Islet of Langerhans (tissue), 1 donor: ENCODE measurements around the gene DLGAP5.

Experiments
- FAIRE-seq: peaks from one replicate; lab custom pipeline; 2011; peaks lifted over from hg19 to GRCh38; lab: Jason Lieb, UNC

Gene DLGAP5

GRCh38 chr14:55180006-55180405 lies 11.4 kb downstream of the DLGAP5 start:
- FAIRE-seq, result peak; percentile 53

GRCh38 chr14:55170526-55170925 lies 20.9 kb downstream of the DLGAP5 start:
- FAIRE-seq, result no peak

GRCh38 chr14:55160989-55161388 lies 30.4 kb downstream of the DLGAP5 start:
- FAIRE-seq, result peak; percentile 98

GRCh38 chr14:55158412-55158811 lies 33.0 kb downstream of the DLGAP5 start:
- FAIRE-seq, result no peak

GRCh38 chr14:55157080-55157479 lies 34.3 kb downstream of the DLGAP5 start:
- no peak for FAIRE-seq

- FAIRE-seq, result no peak
Measured at GRCh38 chr14:55153951-55154350, 37.4 kb downstream of the DLGAP5 start.

GRCh38 chr14:55152052-55152753 lies 39.2 kb downstream of the DLGAP5 start:
- FAIRE-seq, result no peak

- FAIRE-seq, result no peak
Measured at GRCh38 chr14:55151601-55152000, 39.8 kb downstream of the DLGAP5 start.

GRCh38 chr14:55146425-55146824 lies 45.0 kb downstream of the DLGAP5 start:
- FAIRE-seq, result no peak

GRCh38 chr14:55142466-55142865 lies 48.9 kb downstream of the DLGAP5 start:
- no peak for FAIRE-seq

GRCh38 chr14:55141825-55142224 lies 49.6 kb downstream of the DLGAP5 start:
- FAIRE-seq, result no peak

GRCh38 chr14:55139696-55140509 lies 51.5 kb downstream of the DLGAP5 start:
- FAIRE-seq, result no peak

- FAIRE-seq, result no peak
Measured at GRCh38 chr14:55139141-55139540, 52.2 kb downstream of the DLGAP5 start.

GRCh38 chr14:55138091-55138490 lies 53.3 kb downstream of the DLGAP5 start:
- no peak for FAIRE-seq

- FAIRE-seq, result no peak
Measured at GRCh38 chr14:55136885-55137786, 54.2 kb downstream of the DLGAP5 start.

- no peak for FAIRE-seq
Measured at GRCh38 chr14:55136241-55136640, 55.1 kb downstream of the DLGAP5 start.

- FAIRE-seq, result no peak
Measured at GRCh38 chr14:55133416-55133815, 58.0 kb downstream of the DLGAP5 start.

- no peak for FAIRE-seq
Measured at GRCh38 chr14:55131370-55132137, 59.8 kb downstream of the DLGAP5 start.

- FAIRE-seq, result no peak
Measured at GRCh38 chr14:55130196-55130550, 61.2 kb downstream of the DLGAP5 start.

GRCh38 chr14:55129428-55130195 lies 61.8 kb downstream of the DLGAP5 start:
- FAIRE-seq, result no peak

GRCh38 chr14:55129086-55129427 lies 62.3 kb downstream of the DLGAP5 start, which contains the start of gene LGALS3:
LGALS3 (plus strand) TSS chr14:55129252; CDS start chr14:55137374, 8,122 bp downstream.
- FAIRE-seq, result no peak
